Ovary (tissue), 9 donors: Measurements from ENCODE around the gene HOXC9. TPM values are rescaled to one million over a fixed set of nuclear protein-coding genes. Genes with fewer than 3 reads are reported as not detected.

ENCODE experiments used
- DNase-seq, 5 donors: peaks; one replicate each; pipeline ENCODE4 v3.0.0-alpha.2; 2019 to 2020
- H3K27ac ChIP-seq, 2 donors: fragments of 200-600 bp; one replicate each; pipeline versions ENCODE4 v1.5.1 to v1.8.0; 2019 to 2022
- H3K27me3 ChIP-seq: fragments of 200-600 bp; one replicate; pipeline ENCODE4 v1.8.0; 2022
- H3K36me3 ChIP-seq: fragments of 200-600 bp; sonication (generic); one replicate; pipeline ENCODE4 v1.5.1; 2019
- H3K4me1 ChIP-seq: one replicate; pipeline ENCODE4 v1.8.1; 2013; ENCODE audit warnings: mild to moderate bottlenecking, moderate library complexity; ENCODE audit not compliant: insufficient read depth
- H3K4me3 ChIP-seq: fragments of 200-600 bp; sonication (generic); one replicate; pipeline ENCODE4 v1.5.1; 2017
- H3K9me3 ChIP-seq, 2 donors: fragments of 200-600 bp in 1 of 2; sonication (generic) in 1 of 2; one replicate each; pipeline versions ENCODE4 v1.5.1 to v1.8.1; 2013 to 2019; ENCODE audit warnings: mild to moderate bottlenecking in 1 of 2, moderate library complexity in 1 of 2
- EP300 ChIP-seq: sonication (generic); formaldehyde crosslinking; IDR thresholded peaks from one replicate; pipeline ENCODE4 v1.6.1; 2017; ENCODE audit warnings: antibody characterized with exemption
- POLR2A ChIP-seq: fragments of 450-650 bp; IDR thresholded peaks from one replicate; pipeline ENCODE4 v1.6.1; 2017; ENCODE audit warnings: antibody characterized with exemption, mild to moderate bottlenecking, moderate library complexity
- WGBS, 3 donors: extraction: QIAGEN DNeasy Blood & Tissue Kit in 1 of 3; methylation state at CpG; one replicate each; pipeline versions ENCODE4 v1.1.5 to v1.1.7; 2013 to 2017; 5-methylcytosine and 5-hydroxymethylcytosine counted together
- intact Hi-C, 4 donors: fragments of 100-400 bp; cut with DNase I; formaldehyde crosslinking; loops; one replicate each; pipeline versions ENCODE4 v1.11.0 to v1.15.1; 2022 to 2023
- polyA plus RNA-seq, 2 donors: library from polyadenylated mRNA; stranded (reverse); fragments of 200-250 nt in 1 of 2; fragments of 350-450 nt in 1 of 2; fragmentation: Illumina TruSeq in 1 of 2; extraction: RNeasy Lipid Tissue Mini Kit (QIAGEN cat#74804) in 1 of 2; gene quantifications; one replicate each; pipeline ENCODE4 v1.2.3, GENCODE V29; 2013 to 2014
- total RNA-seq, 7 donors: library from RNA; depleted of rRNA in 2 of 7; stranded (reverse); fragments of >200 nt in 2 of 7; fragmentation: NEBNext Ultra II Directional in 3 of 7; extraction: Animal tissue kit (Norgen Biotek cat#: 25700) in 3 of 7; gene quantifications; one replicate each; pipeline versions ENCODE4 v1.1.0 to v1.2.4, GENCODE V29; 2016 to 2023
- TF ChIP-seq, protein P1 (sequence below), 3 donors: fragments of 450-650 bp in 2 of 3; fragments of 200-600 bp in 1 of 3; IDR thresholded peaks; one replicate each; pipeline versions ENCODE4 v1.5.1 to v1.8.0; 2016 to 2022; ENCODE audit warnings: antibody characterized with exemption in 3 of 3, mild to moderate bottlenecking in 1 of 3
- donor health status: DM: no; HTN: no; CAD: no; lungs with moderate emphysema.
- donor health status: DM: no; HTN: no; CAD: no.
- donor health status: Bipolar disorder and iron deficiency.
- donor health status: DM: yes; HTN: yes; CAD: no.
- donor health status: DM: no; HTN: no; CAD: no.
- donor health status: DM: yes; HTN: yes; CAD: no.

The HOXC9 gene
- total and polyA plus RNA-seq, 9 donors, result 0.26 to 15.0 (median 1.9) TPM; not detected in 1

- H3K27me3 ChIP-seq, result no peaks in the 10 kb centered on the region
- H3K27ac ChIP-seq, result peak overlapping the region; percentile 86 to 95
- no peaks in the 10 kb centered on the region for H3K9me3 ChIP-seq
- WGBS, 3 donors, result 9 to 23% (median 18%) methylated on average over 44 to 46 of the region's 46 CpGs
- intact Hi-C loops, result loop anchor here in 2 of 4 donors (5.0 to 10.0 kb wide), 2 partner anchors 94 to 96 kb away; no protein-coding TSS in a partner anchor
- H3K4me1 ChIP-seq, result peaks cover 10% of the 10 kb centered on the region
- TF ChIP-seq, protein P1, sequence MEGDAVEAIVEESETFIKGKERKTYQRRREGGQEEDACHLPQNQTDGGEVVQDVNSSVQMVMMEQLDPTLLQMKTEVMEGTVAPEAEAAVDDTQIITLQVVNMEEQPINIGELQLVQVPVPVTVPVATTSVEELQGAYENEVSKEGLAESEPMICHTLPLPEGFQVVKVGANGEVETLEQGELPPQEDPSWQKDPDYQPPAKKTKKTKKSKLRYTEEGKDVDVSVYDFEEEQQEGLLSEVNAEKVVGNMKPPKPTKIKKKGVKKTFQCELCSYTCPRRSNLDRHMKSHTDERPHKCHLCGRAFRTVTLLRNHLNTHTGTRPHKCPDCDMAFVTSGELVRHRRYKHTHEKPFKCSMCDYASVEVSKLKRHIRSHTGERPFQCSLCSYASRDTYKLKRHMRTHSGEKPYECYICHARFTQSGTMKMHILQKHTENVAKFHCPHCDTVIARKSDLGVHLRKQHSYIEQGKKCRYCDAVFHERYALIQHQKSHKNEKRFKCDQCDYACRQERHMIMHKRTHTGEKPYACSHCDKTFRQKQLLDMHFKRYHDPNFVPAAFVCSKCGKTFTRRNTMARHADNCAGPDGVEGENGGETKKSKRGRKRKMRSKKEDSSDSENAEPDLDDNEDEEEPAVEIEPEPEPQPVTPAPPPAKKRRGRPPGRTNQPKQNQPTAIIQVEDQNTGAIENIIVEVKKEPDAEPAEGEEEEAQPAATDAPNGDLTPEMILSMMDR (IDR thresholded peaks at IDR 0.05), result no peak
- TF ChIP-seq POLR2A, result peak; percentile 53
- peak overlapping the region; percentile 26 for H3K4me3 ChIP-seq
- peak; percentile 80 to 85 (median 84) for DNase-seq
- no peaks in the 10 kb centered on the region for H3K36me3 ChIP-seq
These were observed 31.0 kb downstream of the HOXC9 start for GRCh38 chr12:54030889-54031471.

DNA sequence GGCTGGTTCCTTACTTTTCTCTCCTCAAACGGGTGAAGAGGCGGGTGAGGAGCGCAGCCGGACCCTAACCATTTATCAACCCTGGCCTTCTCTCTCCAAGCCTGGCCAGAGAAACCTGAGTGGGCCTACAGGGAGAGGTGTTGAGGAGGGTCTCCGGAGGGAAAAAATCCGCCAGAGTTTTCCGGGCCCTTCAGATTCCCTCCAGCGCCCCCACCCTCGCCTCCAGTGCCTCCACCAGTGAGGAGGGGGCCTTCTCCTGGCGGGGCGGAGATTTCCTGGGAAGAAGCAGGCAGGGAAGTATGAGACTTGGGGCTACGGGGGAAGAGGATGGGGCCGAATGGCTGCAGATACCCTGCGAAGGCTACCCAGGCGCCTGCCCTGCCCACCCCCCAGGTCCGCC, 31.5 kb downstream of the HOXC9 start:
- no peak for TF ChIP-seq POLR2A
- TF ChIP-seq, protein P1 (IDR thresholded peaks at IDR 0.05), result no peak
- TF ChIP-seq EP300, result no peak
- Histone ChIP-seq H3K4me3 (peak overlapping the region; percentile 26), H3K36me3 (no peaks in the 10 kb centered on the region), H3K27ac (peak overlapping the region; percentile 86 to 95), H3K9me3 (no peaks in the 10 kb centered on the region), H3K4me1 (peaks cover 10% of the 10 kb centered on the region), H3K27me3 (no peaks in the 10 kb centered on the region)
- peak in 4 of 5 donors; percentile 34 to 64 (median 49) for DNase-seq
- intact Hi-C loops, result loop anchor here in 2 of 4 donors (5.0 to 10.0 kb wide), 2 partner anchors 93 to 96 kb away; no protein-coding TSS in a partner anchor
- WGBS, 3 donors, result 41 to 50% (median 41%) methylated on average over 16 of the region's 16 CpGs

- Histone ChIP-seq H3K9me3 (no peaks in the 10 kb centered on the region), H3K4me1 (peaks cover 11% of the 10 kb centered on the region), H3K27me3 (no peaks in the 10 kb centered on the region), H3K27ac (peak overlapping the region; percentile 86 to 95), H3K4me3 (no peak overlapping the region), H3K36me3 (no peaks in the 10 kb centered on the region)
- 40 to 49% (median 48%) methylated on average over 6 of the region's 6 CpGs for WGBS, 3 donors
- DNase-seq, result peak in 3 of 5 donors; percentile 28 to 38 (median 31)
- intact Hi-C loops, result loop anchor here in 3 of 4 donors (2.0 to 10.0 kb wide), 3 partner anchors 93 to 159 kb away; no protein-coding TSS in a partner anchor
- TF ChIP-seq POLR2A (no peak), EP300 (no peak)
- TF ChIP-seq, protein P1 (IDR thresholded peaks at IDR 0.05), result no peak
These were observed 32.2 kb downstream of the HOXC9 start for GRCh38 chr12:54032086-54032619.

- peaks cover 10% of the 10 kb centered on the region for H3K4me1 ChIP-seq
- peak within 1 kb of the TSS; percentile 86 to 95 for H3K27ac ChIP-seq
- H3K36me3 ChIP-seq, result no peaks in the 10 kb centered on the region
- peak within 1 kb of the TSS; percentile 35 for H3K4me3 ChIP-seq
- H3K9me3 ChIP-seq, result no peaks in the 10 kb centered on the region
- H3K27me3 ChIP-seq, result no peaks in the 10 kb centered on the region
- intact Hi-C loops, result loop anchor here in 3 of 4 donors (2.0 to 10.0 kb wide), 3 partner anchors 92 to 158 kb away; no protein-coding TSS in a partner anchor
- TF ChIP-seq POLR2A, result no peak
- TF ChIP-seq, protein P1 (IDR thresholded peaks at IDR 0.05), result peak; percentile 88 to 97 (median 92)
- no peak for TF ChIP-seq EP300
- 1% methylated on average over 12 of the region's 12 CpGs for WGBS, 3 donors
- DNase-seq, result peak; percentile 78 to 90 (median 88)
These were observed 32.7 kb downstream of the HOXC9 start, which contains the start of gene HOXC5 for GRCh38 chr12:54032627-54033100. Gene HOXC5 (plus strand): TSS chr12:54033050. CDS start chr12:54033123, 73 bp downstream.
